MM.1S (cell line): ENCODE data around the gene AKAP13.

ENCODE experiments used
- DNase-seq: peaks from one replicate; pipeline ENCODE4 v3.0.0-alpha.2; 2015
- H2AFZ ChIP-seq: fragments of 300-600 bp; sonication (generic); 2 replicates; pipeline ENCODE4 v1.6.0; 2016; ENCODE audit warnings: antibody characterized with exemption, low read length
- H3F3A ChIP-seq: fragments of 300-600 bp; sonication (generic); 2 replicates; pipeline ENCODE4 v1.6.1; 2016; ENCODE audit warnings: mild to moderate bottlenecking, antibody characterized with exemption, low read length, moderate library complexity, mixed read lengths; ENCODE audit not compliant: insufficient read depth
- H3K27ac ChIP-seq: fragments of 300-600 bp; sonication (generic); 2 replicates; pipeline ENCODE4 v1.5.1; 2016; ENCODE audit warnings: mild to moderate bottlenecking, low read length
- H3K27me3 ChIP-seq: fragments of 300-600 bp; sonication (generic); replicated peaks from 2 replicates; pipeline ENCODE4 v1.6.0; 2016; ENCODE audit warnings: low read length; ENCODE audit not compliant: insufficient read depth
- H3K36me3 ChIP-seq: fragments of 300-600 bp; sonication (generic); replicated peaks from 2 replicates; pipeline ENCODE4 v1.6.1; 2016; ENCODE audit warnings: mild to moderate bottlenecking, low read length, mixed read lengths; ENCODE audit not compliant: insufficient read depth
- H3K4me1 ChIP-seq: fragments of 300-600 bp; sonication (generic); 2 replicates; pipeline ENCODE4 v1.6.1; 2016; ENCODE audit warnings: low read length, mixed read lengths
- H3K4me2 ChIP-seq: fragments of 300-600 bp; sonication (generic); 2 replicates; pipeline ENCODE4 v1.6.0; 2016; ENCODE audit warnings: low read depth, low read length
- H3K4me3 ChIP-seq: fragments of 300-600 bp; sonication (generic); 2 replicates; pipeline ENCODE4 v1.5.1; 2016; ENCODE audit warnings: low read length, mixed read lengths
- H3K79me2 ChIP-seq: fragments of 300-600 bp; sonication (generic); 2 replicates; pipeline ENCODE4 v1.6.1; 2016; ENCODE audit warnings: mixed run types, low read length, mixed read lengths
- H3K9ac ChIP-seq: fragments of 300-600 bp; sonication (generic); 2 replicates; pipeline ENCODE4 v1.6.1; 2016; ENCODE audit warnings: low read length, mixed read lengths
- H3K9me2 ChIP-seq: fragments of 300-600 bp; sonication (generic); replicated peaks from 2 replicates; pipeline ENCODE4 v1.6.1; 2016; ENCODE audit warnings: mild to moderate bottlenecking, low read length, mixed read lengths; ENCODE audit not compliant: insufficient read depth
- H3K9me3 ChIP-seq: fragments of 300-600 bp; sonication (generic); replicated peaks from 2 replicates; pipeline ENCODE4 v1.6.1; 2016; ENCODE audit warnings: mild to moderate bottlenecking, low read length, mixed read lengths; ENCODE audit not compliant: insufficient read depth
- H4K20me1 ChIP-seq: fragments of 300-600 bp; sonication (generic); 2 replicates; pipeline ENCODE4 v1.6.1; 2016; ENCODE audit warnings: mild to moderate bottlenecking, low read length, moderate library complexity, mixed read lengths; ENCODE audit not compliant: insufficient read depth
- EZH2 ChIP-seq: fragments of 300-600 bp; sonication (generic); optimal IDR thresholded peaks from 2 replicates; pipeline ENCODE3; 2017; ENCODE audit warnings: low read depth, mild to moderate bottlenecking, antibody characterized with exemption, low read length, mixed read lengths
- EZH2phosphoT487 ChIP-seq: fragments of 300-600 bp; sonication (generic); IDR thresholded peaks from 2 replicates; pipeline ENCODE4 v1.6.1; 2018; ENCODE audit warnings: antibody characterized with exemption, low read length
- TF ChIP-seq, protein P1 (sequence below): fragments of 300-600 bp; sonication (generic); IDR thresholded peaks from 2 replicates; pipeline ENCODE4 v1.5.1; 2016; ENCODE audit warnings: antibody characterized with exemption, low read length, mixed read lengths

Gene AKAP13

DNA sequence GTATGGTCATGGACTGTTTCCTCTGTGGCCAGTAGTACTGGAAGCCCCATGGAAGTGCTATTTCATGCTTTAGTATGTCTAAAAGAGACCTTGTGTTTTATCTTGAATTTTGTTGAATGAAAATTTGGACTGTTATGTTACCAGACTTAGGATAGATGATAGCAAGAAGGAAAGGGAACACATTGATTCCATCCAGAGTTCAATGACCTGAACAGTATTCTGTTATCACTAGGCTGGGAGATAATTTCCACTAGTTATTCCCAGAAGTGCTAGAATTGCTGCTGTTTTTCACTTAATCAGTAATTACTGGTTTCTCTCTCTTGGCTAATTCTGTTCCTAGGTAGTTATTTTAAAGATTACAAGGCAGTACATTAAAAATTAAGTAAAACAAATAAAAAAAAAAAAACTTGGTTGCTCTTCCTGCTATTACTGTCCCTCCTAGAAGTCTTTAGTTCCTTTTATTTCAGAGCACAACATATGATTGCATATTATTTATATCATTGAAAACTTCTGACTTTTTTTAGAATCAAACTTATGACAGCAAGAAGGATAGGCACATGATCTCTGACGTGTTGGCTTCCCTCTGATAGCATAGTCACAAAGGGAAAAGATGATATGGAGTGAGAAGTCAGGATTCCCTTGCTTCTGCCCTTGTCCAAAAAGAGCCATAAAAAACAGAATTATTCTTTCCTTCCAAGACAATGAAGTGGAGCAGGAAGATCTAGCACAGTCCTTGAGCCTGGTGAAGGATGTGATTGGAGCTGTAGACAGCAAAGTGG lies 342.2 kb downstream of the AKAP13 start:
- Histone ChIP-seq H3K9me3 (no peaks in the 10 kb centered on the region), H3F3A (no peaks in the 10 kb centered on the region), H3K4me2 (no peak overlapping the region), H3K27me3 (no peaks in the 10 kb centered on the region), H3K79me2 (no peaks in the 10 kb centered on the region), H4K20me1 (no peaks in the 10 kb centered on the region), H3K9me2 (no peaks in the 10 kb centered on the region), H2AFZ (no peak overlapping the region), H3K9ac (no peak overlapping the region), H3K36me3 (peaks cover 20% of the 10 kb centered on the region), H3K4me1 (no peaks in the 10 kb centered on the region), H3K4me3 (no peak overlapping the region), H3K27ac (no peak overlapping the region)
- TF ChIP-seq EZH2: no peak
- TF ChIP-seq, protein P1, sequence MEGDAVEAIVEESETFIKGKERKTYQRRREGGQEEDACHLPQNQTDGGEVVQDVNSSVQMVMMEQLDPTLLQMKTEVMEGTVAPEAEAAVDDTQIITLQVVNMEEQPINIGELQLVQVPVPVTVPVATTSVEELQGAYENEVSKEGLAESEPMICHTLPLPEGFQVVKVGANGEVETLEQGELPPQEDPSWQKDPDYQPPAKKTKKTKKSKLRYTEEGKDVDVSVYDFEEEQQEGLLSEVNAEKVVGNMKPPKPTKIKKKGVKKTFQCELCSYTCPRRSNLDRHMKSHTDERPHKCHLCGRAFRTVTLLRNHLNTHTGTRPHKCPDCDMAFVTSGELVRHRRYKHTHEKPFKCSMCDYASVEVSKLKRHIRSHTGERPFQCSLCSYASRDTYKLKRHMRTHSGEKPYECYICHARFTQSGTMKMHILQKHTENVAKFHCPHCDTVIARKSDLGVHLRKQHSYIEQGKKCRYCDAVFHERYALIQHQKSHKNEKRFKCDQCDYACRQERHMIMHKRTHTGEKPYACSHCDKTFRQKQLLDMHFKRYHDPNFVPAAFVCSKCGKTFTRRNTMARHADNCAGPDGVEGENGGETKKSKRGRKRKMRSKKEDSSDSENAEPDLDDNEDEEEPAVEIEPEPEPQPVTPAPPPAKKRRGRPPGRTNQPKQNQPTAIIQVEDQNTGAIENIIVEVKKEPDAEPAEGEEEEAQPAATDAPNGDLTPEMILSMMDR: no peak
- no peak for TF ChIP-seq EZH2phosphoT487
- no peak for DNase-seq

DNA sequence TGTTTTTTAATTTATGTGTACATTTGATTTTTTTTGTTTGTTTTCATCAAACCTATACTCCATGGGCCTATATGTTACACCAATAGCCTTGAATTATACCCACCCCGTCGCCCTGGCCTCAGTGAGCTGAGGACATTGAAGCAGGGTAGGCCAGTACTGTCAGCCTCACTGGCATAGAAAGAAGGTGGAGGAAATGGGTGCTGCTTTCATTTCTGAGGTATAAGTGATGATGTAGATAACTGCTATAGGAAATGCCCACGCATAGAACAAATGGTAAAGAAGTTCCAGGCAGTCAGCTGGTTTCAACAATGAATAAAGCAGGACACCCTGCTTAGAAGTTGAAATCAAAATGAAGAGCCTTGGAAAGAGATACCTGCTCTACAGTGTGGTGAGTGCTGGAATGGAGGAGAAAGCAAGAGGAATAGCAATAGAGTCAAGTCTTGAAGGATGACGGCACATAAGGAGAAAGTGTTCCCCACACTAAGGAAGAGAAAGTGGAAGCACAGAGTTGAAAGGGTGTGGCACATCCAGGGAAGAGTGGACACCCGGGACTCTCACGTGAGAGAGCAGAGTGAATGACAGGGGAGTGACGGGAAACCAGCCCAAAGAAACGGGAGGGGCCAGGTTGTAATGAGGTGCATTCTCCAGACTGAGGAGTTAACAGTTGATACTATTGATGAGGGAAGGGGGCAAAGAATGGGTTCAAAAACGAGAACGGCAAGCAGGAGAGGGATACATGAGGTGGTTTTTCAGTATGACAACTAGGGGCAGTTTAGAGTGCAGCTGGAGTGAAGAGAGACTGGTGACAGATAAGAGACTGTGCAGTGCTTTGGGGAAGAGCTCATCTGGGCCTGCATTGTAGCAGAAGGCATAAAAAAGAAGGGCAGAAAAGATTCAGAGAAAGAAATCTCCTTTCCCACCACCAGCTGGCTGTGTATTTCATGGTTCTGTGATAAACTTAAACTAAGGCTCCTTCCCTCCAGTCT lies 343.9 kb downstream of the AKAP13 start:
- H3F3A ChIP-seq: no peaks in the 10 kb centered on the region
- H3K79me2 ChIP-seq: no peaks in the 10 kb centered on the region
- TF ChIP-seq, protein P1: no peak
- TF ChIP-seq EZH2 (no peak), EZH2phosphoT487 (no peak)
- H3K4me1 ChIP-seq: no peaks in the 10 kb centered on the region
- no peak overlapping the region for H3K4me2 ChIP-seq
- no peaks in the 10 kb centered on the region for H4K20me1 ChIP-seq
- H3K9ac ChIP-seq: no peak overlapping the region
- H3K27me3 ChIP-seq: no peaks in the 10 kb centered on the region
- no peaks in the 10 kb centered on the region for H3K9me2 ChIP-seq
- no peak overlapping the region for H2AFZ ChIP-seq
- no peaks in the 10 kb centered on the region for H3K9me3 ChIP-seq
- no peak overlapping the region for H3K27ac ChIP-seq
- DNase-seq: no peak
- peaks cover 14% of the 10 kb centered on the region for H3K36me3 ChIP-seq
- no peak overlapping the region for H3K4me3 ChIP-seq

- H3K4me1 ChIP-seq: no peaks in the 10 kb centered on the region
- H3K4me2 ChIP-seq: no peak overlapping the region
- TF ChIP-seq, protein P1: no peak
- no peak for DNase-seq
- no peaks in the 10 kb centered on the region for H3K79me2 ChIP-seq
- 0 out of 2 replicates have a peak, but pooled peaks cover 4% of the 10 kb centered on the region for H3F3A ChIP-seq
- H3K27ac ChIP-seq: no peak overlapping the region
- no peaks in the 10 kb centered on the region for H4K20me1 ChIP-seq
- H2AFZ ChIP-seq: no peak overlapping the region
- no peaks in the 10 kb centered on the region for H3K9me3 ChIP-seq
- H3K27me3 ChIP-seq: no peaks in the 10 kb centered on the region
- no peak overlapping the region for H3K9ac ChIP-seq
- no peak overlapping the region for H3K4me3 ChIP-seq
- peaks cover 14% of the 10 kb centered on the region for H3K36me3 ChIP-seq
- no peaks in the 10 kb centered on the region for H3K9me2 ChIP-seq
Measured at GRCh38 chr15:85725019-85725418, 344.6 kb downstream of the AKAP13 start.
